Measurements from ENCODE around the gene MAPRE2.
"Not testable (repeated sequence)": the region's sequence is repeated elsewhere in the genome, so short reads cannot be mapped to it uniquely, and the experiment has no call there.

MAPRE2 gene

GRCh38 chr18:35139517-35139916, 98.3 kb downstream of the MAPRE2 start:
- H3K4me3 ChIP-seq (ENCODE audit: low read length), result no peak overlapping the region
- TF ChIP-seq ZNF274 (IDR thresholded peaks at IDR 0.05; ENCODE audit: low read depth, low read length), result no peak

GRCh38 chr18:35141077-35141476, 99.9 kb downstream of the MAPRE2 start:
- H3K4me3 ChIP-seq (ENCODE audit: low read length), result no peak overlapping the region
- TF ChIP-seq ZNF274 (IDR thresholded peaks at IDR 0.05; ENCODE audit: low read depth, low read length), result no peak

- TF ChIP-seq ZNF274 (IDR thresholded peaks at IDR 0.05; ENCODE audit: low read depth, low read length), result no peak
- no peak overlapping the region for H3K4me3 ChIP-seq (ENCODE audit: low read length)
These were observed 100.5 kb downstream of the MAPRE2 start for GRCh38 chr18:35141567-35142274.

GRCh38 chr18:35142275-35142615, 101.0 kb downstream of the MAPRE2 start:
- no peak overlapping the region for H3K4me3 ChIP-seq (ENCODE audit: low read length)
- no peak for TF ChIP-seq ZNF274 (IDR thresholded peaks at IDR 0.05; ENCODE audit: low read depth, low read length)

GRCh38 chr18:35143622-35144596, 102.7 kb downstream of the MAPRE2 start:
- no peak for TF ChIP-seq ZNF274 (IDR thresholded peaks at IDR 0.05; ENCODE audit: low read depth, low read length)
- no peak overlapping the region for H3K4me3 ChIP-seq (ENCODE audit: low read length)

GRCh38 chr18:35144698-35145097, 103.5 kb downstream of the MAPRE2 start:
- TF ChIP-seq ZNF274 (IDR thresholded peaks at IDR 0.05; ENCODE audit: low read depth, low read length), result no peak
- H3K4me3 ChIP-seq (ENCODE audit: low read length), result no peak overlapping the region

- not testable (repeated sequence) for H3K4me3 ChIP-seq (ENCODE audit: low read length)
These were observed 109.0 kb downstream of the MAPRE2 start for GRCh38 chr18:35150195-35150594.

GRCh38 chr18:35153609-35154272, 112.5 kb downstream of the MAPRE2 start:
- TF ChIP-seq ZNF274 (IDR thresholded peaks at IDR 0.05; ENCODE audit: low read depth, low read length), result no peak
- H3K4me3 ChIP-seq (ENCODE audit: low read length), result no peak overlapping the region

- TF ChIP-seq ZNF274 (IDR thresholded peaks at IDR 0.05; ENCODE audit: low read depth, low read length), result no peak
- no peak overlapping the region for H3K4me3 ChIP-seq (ENCODE audit: low read length)
These were observed 114.3 kb downstream of the MAPRE2 start for GRCh38 chr18:35155398-35156117.

GRCh38 chr18:35157181-35157580, 116.0 kb downstream of the MAPRE2 start:
- TF ChIP-seq ZNF274 (IDR thresholded peaks at IDR 0.05; ENCODE audit: low read depth, low read length), result no peak
- no peak overlapping the region for H3K4me3 ChIP-seq (ENCODE audit: low read length)

- H3K4me3 ChIP-seq (ENCODE audit: low read length), result no peak overlapping the region
- TF ChIP-seq ZNF274 (IDR thresholded peaks at IDR 0.05; ENCODE audit: low read depth, low read length), result no peak
These were observed 117.7 kb downstream of the MAPRE2 start for GRCh38 chr18:35158728-35159450.

GRCh38 chr18:35159782-35160181, 118.6 kb downstream of the MAPRE2 start:
- H3K4me3 ChIP-seq (ENCODE audit: low read length), result no peak overlapping the region
- TF ChIP-seq ZNF274 (IDR thresholded peaks at IDR 0.05; ENCODE audit: low read depth, low read length), result no peak

GRCh38 chr18:35161485-35161884, 120.3 kb downstream of the MAPRE2 start:
- H3K4me3 ChIP-seq (ENCODE audit: low read length), result no peak overlapping the region
- no peak for TF ChIP-seq ZNF274 (IDR thresholded peaks at IDR 0.05; ENCODE audit: low read depth, low read length)
